Activated naive CD8-positive, alpha-beta T cell (primary cell): ENCODE measurements around the gene CCDC178.
"Not testable (repeated sequence)": the region's sequence is repeated elsewhere in the genome, so short reads cannot be mapped to it uniquely, and the experiment has no call there.

Source experiments
- H3K27ac Mint-ChIP-seq: one replicate; pipeline ENCODE4 v1.8.0; 2021; ENCODE audit warnings: mixed read lengths
- H3K27me3 Mint-ChIP-seq: one replicate; pipeline ENCODE4 v1.8.0; 2021; ENCODE audit warnings: mixed read lengths
- H3K36me3 Mint-ChIP-seq: one replicate; pipeline ENCODE4 v1.8.0; 2021; ENCODE audit warnings: mixed read lengths
- H3K4me1 Mint-ChIP-seq: one replicate; pipeline ENCODE4 v1.8.0; 2021; ENCODE audit warnings: low read depth, mixed read lengths
- H3K4me3 Mint-ChIP-seq: one replicate; pipeline ENCODE4 v1.8.0; 2021; ENCODE audit warnings: mild to moderate bottlenecking, mixed read lengths
- H3K9me3 Mint-ChIP-seq: one replicate; pipeline ENCODE4 v1.8.0; 2021; ENCODE audit warnings: low read depth, mixed read lengths

CCDC178 gene

GRCh38 chr18:32980896-32981295 lies 459.6 kb downstream of the CCDC178 start:
- no peaks in the 10 kb centered on the region for H3K36me3 Mint-ChIP-seq
- no peaks in the 10 kb centered on the region for H3K27me3 Mint-ChIP-seq
- H3K4me1 Mint-ChIP-seq, result no peaks in the 10 kb centered on the region
- H3K4me3 Mint-ChIP-seq, result no peak overlapping the region
- H3K9me3 Mint-ChIP-seq, result no peaks in the 10 kb centered on the region
- no peak overlapping the region for H3K27ac Mint-ChIP-seq

- Mint-ChIP-seq H3K9me3 (no peaks in the 10 kb centered on the region), H3K36me3 (no peaks in the 10 kb centered on the region), H3K27ac (no peak overlapping the region), H3K27me3 (no peaks in the 10 kb centered on the region), H3K4me3 (no peak overlapping the region), H3K4me1 (no peaks in the 10 kb centered on the region)
These were observed 465.0 kb downstream of the CCDC178 start for GRCh38 chr18:32975501-32975900.

GRCh38 chr18:32975163-32975436 lies 465.4 kb downstream of the CCDC178 start:
- H3K27ac Mint-ChIP-seq, result no peak overlapping the region
- no peaks in the 10 kb centered on the region for H3K36me3 Mint-ChIP-seq
- no peaks in the 10 kb centered on the region for H3K9me3 Mint-ChIP-seq
- H3K4me1 Mint-ChIP-seq, result no peaks in the 10 kb centered on the region
- no peak overlapping the region for H3K4me3 Mint-ChIP-seq
- no peaks in the 10 kb centered on the region for H3K27me3 Mint-ChIP-seq

GRCh38 chr18:32974421-32975162 lies 465.9 kb downstream of the CCDC178 start:
- Mint-ChIP-seq H3K27ac (no peak overlapping the region), H3K9me3 (no peaks in the 10 kb centered on the region), H3K4me3 (no peak overlapping the region), H3K36me3 (no peaks in the 10 kb centered on the region), H3K4me1 (no peaks in the 10 kb centered on the region), H3K27me3 (no peaks in the 10 kb centered on the region)

- H3K27ac Mint-ChIP-seq, result no peak overlapping the region
- H3K4me1 Mint-ChIP-seq, result no peaks in the 10 kb centered on the region
- no peaks in the 10 kb centered on the region for H3K36me3 Mint-ChIP-seq
- no peak overlapping the region for H3K4me3 Mint-ChIP-seq
- no peaks in the 10 kb centered on the region for H3K9me3 Mint-ChIP-seq
- no peaks in the 10 kb centered on the region for H3K27me3 Mint-ChIP-seq
These were observed 472.3 kb downstream of the CCDC178 start for GRCh38 chr18:32968248-32968647.

- Mint-ChIP-seq H3K27ac (no peak overlapping the region), H3K27me3 (no peaks in the 10 kb centered on the region), H3K4me1 (no peaks in the 10 kb centered on the region), H3K9me3 (no peaks in the 10 kb centered on the region), H3K4me3 (no peak overlapping the region), H3K36me3 (no peaks in the 10 kb centered on the region)
These were observed 474.4 kb downstream of the CCDC178 start for GRCh38 chr18:32966141-32966540.

- H3K36me3 Mint-ChIP-seq, result no peaks in the 10 kb centered on the region
- no peak overlapping the region for H3K4me3 Mint-ChIP-seq
These were observed 479.0 kb downstream of the CCDC178 start for GRCh38 chr18:32961538-32961937.

GRCh38 chr18:32958746-32959145 lies 481.8 kb downstream of the CCDC178 start:
- Mint-ChIP-seq H3K4me1 (no peaks in the 10 kb centered on the region), H3K4me3 (no peak overlapping the region), H3K36me3 (no peaks in the 10 kb centered on the region), H3K27me3 (no peaks in the 10 kb centered on the region), H3K9me3 (peaks cover 10% of the 10 kb centered on the region), H3K27ac (no peak overlapping the region)

More at GRCh38 chr18:32961538-32961937, 479.0 kb downstream of the CCDC178 start:
- Mint-ChIP-seq H3K27me3 (no peaks in the 10 kb centered on the region), H3K27ac (no peak overlapping the region), H3K9me3 (peaks cover 4% of the 10 kb centered on the region), H3K4me1 (no peaks in the 10 kb centered on the region)

- H3K9me3 Mint-ChIP-seq, result peaks cover 18% of the 10 kb centered on the region
These were observed 483.8 kb downstream of the CCDC178 start for GRCh38 chr18:32956591-32957315.

GRCh38 chr18:32952318-32952717 lies 488.2 kb downstream of the CCDC178 start:
- peaks cover 14% of the 10 kb centered on the region for H3K9me3 Mint-ChIP-seq
- H3K4me1 Mint-ChIP-seq, H3K27me3 Mint-ChIP-seq, H3K27ac Mint-ChIP-seq, H3K4me3 Mint-ChIP-seq, H3K36me3 Mint-ChIP-seq: not testable (repeated sequence)

More at GRCh38 chr18:32956591-32957315, 483.8 kb downstream of the CCDC178 start:
- Mint-ChIP-seq H3K27ac (no peak overlapping the region), H3K27me3 (no peaks in the 10 kb centered on the region), H3K36me3 (no peaks in the 10 kb centered on the region), H3K4me1 (no peaks in the 10 kb centered on the region), H3K4me3 (no peak overlapping the region)

GRCh38 chr18:32937597-32937996 lies 502.9 kb downstream of the CCDC178 start:
- H3K4me1 Mint-ChIP-seq, result no peaks in the 10 kb centered on the region
- H3K9me3 Mint-ChIP-seq, result peaks cover 11% of the 10 kb centered on the region
- H3K27ac Mint-ChIP-seq, result no peak overlapping the region
- no peak overlapping the region for H3K4me3 Mint-ChIP-seq
- H3K36me3 Mint-ChIP-seq, result no peaks in the 10 kb centered on the region
- no peaks in the 10 kb centered on the region for H3K27me3 Mint-ChIP-seq

GRCh38 chr18:32937066-32937465 lies 503.5 kb downstream of the CCDC178 start:
- Mint-ChIP-seq H3K27me3 (no peaks in the 10 kb centered on the region), H3K36me3 (no peaks in the 10 kb centered on the region), H3K4me1 (no peaks in the 10 kb centered on the region), H3K4me3 (no peak overlapping the region), H3K9me3 (peaks cover 11% of the 10 kb centered on the region), H3K27ac (no peak overlapping the region)

- Mint-ChIP-seq H3K4me1 (no peaks in the 10 kb centered on the region), H3K4me3 (no peak overlapping the region), H3K9me3 (peaks cover 11% of the 10 kb centered on the region), H3K27ac (no peak overlapping the region), H3K27me3 (no peaks in the 10 kb centered on the region), H3K36me3 (no peaks in the 10 kb centered on the region)
These were observed 506.3 kb downstream of the CCDC178 start for GRCh38 chr18:32934201-32934600.

- Mint-ChIP-seq H3K36me3 (no peaks in the 10 kb centered on the region), H3K4me1 (no peaks in the 10 kb centered on the region), H3K27ac (no peak overlapping the region), H3K4me3 (no peak overlapping the region), H3K27me3 (no peaks in the 10 kb centered on the region), H3K9me3 (peaks cover 4% of the 10 kb centered on the region)
These were observed 509.7 kb downstream of the CCDC178 start for GRCh38 chr18:32930695-32931301.

- no peaks in the 10 kb centered on the region for H3K36me3 Mint-ChIP-seq
- H3K4me1 Mint-ChIP-seq, result no peaks in the 10 kb centered on the region
- peaks cover 8% of the 10 kb centered on the region for H3K9me3 Mint-ChIP-seq
- H3K27ac Mint-ChIP-seq, result no peak overlapping the region
- H3K4me3 Mint-ChIP-seq, result no peak overlapping the region
- peaks cover 3% of the 10 kb centered on the region for H3K27me3 Mint-ChIP-seq
These were observed 511.3 kb downstream of the CCDC178 start for GRCh38 chr18:32929213-32929612.
